ENCODE data around the gene SYCN. TPM values are rescaled to one million over a fixed set of nuclear protein-coding genes. Genes with fewer than 3 reads are reported as not detected.

SYCN gene
- total RNA-seq, 1 donor from 2014 or later = not detected

DNA sequence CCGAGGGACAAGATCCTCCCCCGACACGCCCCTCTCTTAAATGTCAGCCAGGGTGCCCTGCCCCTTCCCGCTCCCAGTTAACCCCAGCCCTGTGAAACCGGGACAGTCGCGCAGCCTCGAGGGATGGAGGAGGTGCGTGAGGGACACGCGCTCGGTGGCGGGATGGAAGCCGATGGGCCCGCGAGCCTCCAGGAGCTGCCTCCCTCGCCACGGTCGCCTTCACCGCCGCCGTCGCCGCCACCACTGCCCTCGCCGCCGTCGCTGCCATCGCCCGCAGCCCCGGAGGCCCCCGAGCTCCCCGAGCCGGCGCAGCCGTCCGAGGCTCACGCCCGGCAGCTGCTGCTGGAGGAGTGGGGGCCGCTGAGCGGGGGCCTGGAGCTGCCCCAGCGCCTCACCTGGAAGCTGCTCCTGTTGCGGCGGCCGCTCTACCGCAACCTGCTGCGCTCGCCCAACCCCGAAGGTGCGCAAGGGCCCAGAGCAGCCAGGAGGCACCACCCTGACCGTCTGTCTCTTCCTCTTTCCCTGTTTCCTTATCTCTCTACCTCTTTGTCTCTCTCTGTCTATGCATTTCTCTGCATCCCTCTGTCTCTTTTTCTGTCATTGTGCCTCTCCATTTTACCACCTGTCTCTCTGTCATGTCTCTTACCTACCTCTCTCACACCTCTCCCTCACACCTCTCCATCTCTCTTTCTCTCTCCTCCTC lies 7.1 kb downstream of the SYCN start, which contains the start of gene NCCRP1:
NCCRP1 (plus strand) TSS at position 105 of the 703 bp plus-strand sequence; CDS start at position 124, 19 bp downstream.
- TF ChIP-seq CTCF (IDR thresholded peaks at IDR 0.05) = no peak
- H3K27me3 Mint-ChIP-seq (ENCODE audit: low read depth) = peaks cover 58% of the 10 kb centered on the region
- peaks cover 1% of the 10 kb centered on the region for H3K36me3 Mint-ChIP-seq (ENCODE audit: low read depth)
- H3K4me1 Mint-ChIP-seq (ENCODE audit: low read depth) = peaks cover 12% of the 10 kb centered on the region
- DNase-seq (ENCODE audit: low spot score) = no peak
- H3K9me3 Mint-ChIP-seq (ENCODE audit: low read depth) = no peaks in the 10 kb centered on the region
- no peak within 1 kb of the TSS for H3K27ac Mint-ChIP-seq (ENCODE audit: unreplicated experiment)
- peak within 1 kb of the TSS; percentile 25 for H3K4me3 Mint-ChIP-seq (ENCODE audit: unreplicated experiment)

DNA sequence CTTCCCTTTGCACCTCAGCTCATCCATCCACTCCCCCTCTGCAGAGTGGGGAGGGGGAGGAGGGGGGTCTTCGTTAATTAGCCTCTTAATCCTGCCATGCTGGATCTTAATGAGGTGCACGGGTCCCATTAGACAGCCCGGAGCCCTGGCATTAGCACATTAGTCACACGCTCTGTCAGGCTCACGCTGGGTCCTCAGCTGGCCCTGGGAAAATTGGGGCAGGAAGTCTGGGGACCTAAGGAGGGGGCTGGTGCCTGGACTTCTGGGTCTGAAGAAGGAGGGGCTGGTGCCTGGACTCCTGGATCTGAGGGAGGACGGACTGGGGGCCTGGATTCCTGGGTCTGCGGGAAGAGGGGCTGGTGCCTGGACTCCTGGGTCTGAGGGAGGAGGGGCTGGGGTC lies 7.7 kb downstream of the SYCN start:
- no peak overlapping the region for H3K27ac Mint-ChIP-seq (ENCODE audit: unreplicated experiment)

DNA sequence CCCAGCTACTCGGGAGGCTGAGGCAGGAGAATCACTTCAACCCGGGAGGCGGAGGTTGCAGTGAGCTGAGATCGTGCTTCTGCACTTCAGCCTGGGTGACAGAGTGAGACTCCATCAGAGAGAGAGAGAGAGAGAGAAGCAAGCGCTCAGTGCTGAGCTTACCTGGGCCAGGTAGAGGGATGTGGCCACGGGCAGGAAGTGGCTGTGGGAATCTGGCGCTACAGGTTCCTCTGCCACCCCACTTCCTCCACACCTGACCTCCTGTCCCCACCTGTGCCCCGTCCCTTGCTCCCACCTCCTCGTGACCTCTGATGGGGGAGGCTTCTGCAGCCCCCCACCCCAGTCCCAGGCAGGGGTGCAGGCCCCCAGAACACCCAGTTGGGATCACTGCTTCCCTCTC lies 8.3 kb downstream of the SYCN start:
- H3K27me3 Mint-ChIP-seq (ENCODE audit: low read depth) = peaks cover 50% of the 10 kb centered on the region
- peaks cover 12% of the 10 kb centered on the region for H3K4me1 Mint-ChIP-seq (ENCODE audit: low read depth)
- TF ChIP-seq CTCF (IDR thresholded peaks at IDR 0.05) = no peak
- DNase-seq (ENCODE audit: low spot score) = no peak
- H3K4me3 Mint-ChIP-seq (ENCODE audit: unreplicated experiment) = no peak overlapping the region
- H3K36me3 Mint-ChIP-seq (ENCODE audit: low read depth) = peaks cover 1% of the 10 kb centered on the region
- H3K9me3 Mint-ChIP-seq (ENCODE audit: low read depth) = no peaks in the 10 kb centered on the region
- no peak overlapping the region for H3K27ac Mint-ChIP-seq (ENCODE audit: unreplicated experiment)

More for the DNA sequence above, 7.7 kb downstream of the SYCN start:
- H3K4me3 Mint-ChIP-seq (ENCODE audit: unreplicated experiment) = peak overlapping the region; percentile 25
- peaks cover 12% of the 10 kb centered on the region for H3K4me1 Mint-ChIP-seq (ENCODE audit: low read depth)
- H3K36me3 Mint-ChIP-seq (ENCODE audit: low read depth) = peaks cover 1% of the 10 kb centered on the region
- no peak for TF ChIP-seq CTCF (IDR thresholded peaks at IDR 0.05)
- H3K9me3 Mint-ChIP-seq (ENCODE audit: low read depth) = no peaks in the 10 kb centered on the region
- peaks cover 55% of the 10 kb centered on the region for H3K27me3 Mint-ChIP-seq (ENCODE audit: low read depth)
- DNase-seq (ENCODE audit: low spot score) = no peak

GRCh38 chr19:39194832-39195542 lies 9.1 kb downstream of the SYCN start:
- Mint-ChIP-seq H3K9me3 (ENCODE audit: low read depth) (no peaks in the 10 kb centered on the region), H3K4me3 (ENCODE audit: unreplicated experiment) (no peak overlapping the region), H3K27ac (ENCODE audit: unreplicated experiment) (no peak overlapping the region), H3K27me3 (ENCODE audit: low read depth) (peaks cover 46% of the 10 kb centered on the region), H3K36me3 (ENCODE audit: low read depth) (peaks cover 1% of the 10 kb centered on the region), H3K4me1 (ENCODE audit: low read depth) (peaks cover 12% of the 10 kb centered on the region)
- no peak for TF ChIP-seq CTCF (IDR thresholded peaks at IDR 0.05)
- no peak for DNase-seq (ENCODE audit: low spot score)

DNA sequence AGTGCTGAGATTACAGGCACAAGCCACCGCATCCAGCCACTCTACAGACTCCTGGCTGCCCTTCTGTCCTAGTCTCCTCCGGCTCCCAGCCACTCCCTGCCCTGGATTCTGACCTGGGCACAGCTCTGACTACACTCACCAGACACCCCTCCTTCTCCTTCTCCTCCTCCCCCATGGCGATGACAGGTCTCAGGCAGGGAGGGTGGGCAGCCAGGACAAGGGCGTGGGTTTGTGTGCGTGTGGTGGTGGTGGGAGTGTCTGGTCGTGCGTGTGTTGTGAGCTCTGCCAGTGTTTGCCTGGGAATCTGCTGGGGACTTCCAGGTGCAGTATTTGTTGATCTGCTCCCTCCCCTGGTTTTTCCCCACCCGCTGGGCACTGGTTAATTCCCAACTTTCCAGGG lies 10.3 kb downstream of the SYCN start:
- no peaks in the 10 kb centered on the region for H3K9me3 Mint-ChIP-seq (ENCODE audit: low read depth)
- peaks cover 1% of the 10 kb centered on the region for H3K36me3 Mint-ChIP-seq (ENCODE audit: low read depth)
- no peak for TF ChIP-seq CTCF (IDR thresholded peaks at IDR 0.05)
- DNase-seq (ENCODE audit: low spot score) = no peak
- no peak overlapping the region for H3K4me3 Mint-ChIP-seq (ENCODE audit: unreplicated experiment)
- H3K27me3 Mint-ChIP-seq (ENCODE audit: low read depth) = peaks cover 45% of the 10 kb centered on the region
- H3K27ac Mint-ChIP-seq (ENCODE audit: unreplicated experiment) = no peak overlapping the region
- peaks cover 12% of the 10 kb centered on the region for H3K4me1 Mint-ChIP-seq (ENCODE audit: low read depth)

Measured in chondrocyte (in vitro differentiated cells).